Suppressor macrophage treated with lipopolysaccharide for 4 hours (primary cell): ENCODE results near the gene SPECC1L.

Source experiments
- DNase-seq: peaks from one replicate; pipeline ENCODE4 v3.0.0-alpha.2; 2020

SPECC1L gene

GRCh38 chr22:24451162-24451561, 180.5 kb downstream of the SPECC1L start:
- no peak for DNase-seq

- DNase-seq, result no peak
Observed at GRCh38 chr22:24453853-24454252, 183.2 kb downstream of the SPECC1L start.

- no peak for DNase-seq
Observed at GRCh38 chr22:24455039-24455438, 184.4 kb downstream of the SPECC1L start.

GRCh38 chr22:24455751-24456426, 185.3 kb downstream of the SPECC1L start:
- no peak for DNase-seq

GRCh38 chr22:24457894-24458420, 187.3 kb downstream of the SPECC1L start:
- no peak for DNase-seq

GRCh38 chr22:24459911-24460310, 189.3 kb downstream of the SPECC1L start:
- no peak for DNase-seq

- DNase-seq, result peak; percentile 68
Observed at GRCh38 chr22:24460418-24461089, 189.9 kb downstream of the SPECC1L start.

- DNase-seq, result peak; percentile 66
Observed at GRCh38 chr22:24463071-24463760, 192.6 kb downstream of the SPECC1L start.

GRCh38 chr22:24465566-24465965, 194.9 kb downstream of the SPECC1L start:
- DNase-seq, result peak; percentile 37

GRCh38 chr22:24465975-24466374, 195.3 kb downstream of the SPECC1L start:
- DNase-seq, result no peak

- DNase-seq, result peak; percentile 31
Observed at GRCh38 chr22:24466716-24467328, 196.2 kb downstream of the SPECC1L start.

- no peak for DNase-seq
Observed at GRCh38 chr22:24467340-24467739, 196.7 kb downstream of the SPECC1L start.
